CD8-positive, alpha-beta memory T cell (primary cell): Measurements from ENCODE around the gene SZT2. TPM values are rescaled to one million over a fixed set of nuclear protein-coding genes. Genes with fewer than 3 reads are reported as not detected.

Experiments
- CTCF ChIA-PET: fragments of 350-600 bp; sonication (Branson Sonifier 250); formaldehyde crosslinking; loops from one replicate; lab custom pipeline; 2021; ENCODE audit warnings: antibody characterized with exemption; lab: Charles Lee
- POLR2A ChIA-PET: fragments of 350-600 bp; sonication (Branson Sonifier 250); formaldehyde crosslinking; loops from one replicate; lab custom pipeline; 2021; ENCODE audit warnings: antibody characterized with exemption; lab: Charles Lee
- DNase-seq, 5 donors: peaks; one replicate each; pipeline versions ENCODE4 v3.0.0 to v3.0.0-alpha.2; 2020 to 2022; ENCODE audit warnings: mixed read lengths in 1 of 5
- H3K27ac ChIP-seq: one replicate; pipeline ENCODE4 v1.7.0; 2013; ENCODE audit warnings: low read depth, mild to moderate bottlenecking, low read length, moderate library complexity
- H3K27me3 ChIP-seq: 2 replicates; pipeline ENCODE4 v1.7.0; 2013; ENCODE audit warnings: low read length, mild to moderate bottlenecking; ENCODE audit not compliant: insufficient read depth, poor library complexity, severe bottlenecking
- H3K36me3 ChIP-seq: 2 replicates; pipeline ENCODE4 v1.7.0; 2013; ENCODE audit warnings: mild to moderate bottlenecking, low read length, moderate library complexity; ENCODE audit not compliant: insufficient read depth
- H3K4me1 ChIP-seq: 2 replicates; pipeline ENCODE4 v1.7.0; 2013; ENCODE audit warnings: mild to moderate bottlenecking, low read length, moderate library complexity; ENCODE audit not compliant: insufficient read depth
- H3K4me3 ChIP-seq: 2 replicates; pipeline ENCODE4 v1.7.0; 2013; ENCODE audit warnings: mild to moderate bottlenecking, low read length
- H3K9me3 ChIP-seq: 2 replicates; pipeline ENCODE4 v1.7.0; 2013; ENCODE audit warnings: mild to moderate bottlenecking, low read length
- H3K27ac Mint-ChIP-seq, 8 donors: one replicate each; pipeline ENCODE4 v1.8.0; 2020 to 2021; ENCODE audit warnings: mixed read lengths in 8 of 8, mild to moderate bottlenecking in 6 of 8, inconsistent platforms in 3 of 8, moderate library complexity in 3 of 8
- H3K27me3 Mint-ChIP-seq, 2 donors: one replicate each; pipeline ENCODE4 v1.8.0; 2020 to 2021; ENCODE audit warnings: mixed read lengths in 2 of 2, mild to moderate bottlenecking in 1 of 2, moderate library complexity in 1 of 2
- H3K36me3 Mint-ChIP-seq, 3 donors: one replicate each; pipeline ENCODE4 v1.8.0; 2020 to 2021; ENCODE audit warnings: mixed read lengths in 3 of 3, inconsistent platforms in 1 of 3, mild to moderate bottlenecking in 1 of 3
- H3K4me1 Mint-ChIP-seq, 3 donors: one replicate each; pipeline ENCODE4 v1.8.0; 2020 to 2021; ENCODE audit warnings: mixed read lengths in 3 of 3, inconsistent platforms in 1 of 3, mild to moderate bottlenecking in 1 of 3
- H3K4me3 Mint-ChIP-seq, 7 donors: one replicate each; pipeline ENCODE4 v1.8.0; 2020 to 2021; ENCODE audit warnings: mixed read lengths in 7 of 7, mild to moderate bottlenecking in 6 of 7, moderate library complexity in 4 of 7, inconsistent platforms in 2 of 7
- H3K9me3 Mint-ChIP-seq, 5 donors: one replicate each; pipeline ENCODE4 v1.8.0; 2020 to 2022; ENCODE audit warnings: mixed read lengths in 5 of 5, mild to moderate bottlenecking in 3 of 5, moderate library complexity in 2 of 5, inconsistent platforms in 1 of 5
- polyA plus RNA-seq: library from polyadenylated mRNA; unstranded; fragments of 300-500 nt; fragmentation: Illumina TruSeq; gene quantifications from one replicate; pipeline ENCODE4 v1.2.3, GENCODE V29; 2021
- total RNA-seq, 2 experiments: library from RNA; stranded (reverse); gene quantifications; one replicate each; pipeline ENCODE4 v1.2.3, GENCODE V29; 2021

The SZT2 gene
- total and polyA plus RNA-seq, 3 experiments from 2014 or later, result 7.2 to 35.1 (median 34.4) TPM

DNA sequence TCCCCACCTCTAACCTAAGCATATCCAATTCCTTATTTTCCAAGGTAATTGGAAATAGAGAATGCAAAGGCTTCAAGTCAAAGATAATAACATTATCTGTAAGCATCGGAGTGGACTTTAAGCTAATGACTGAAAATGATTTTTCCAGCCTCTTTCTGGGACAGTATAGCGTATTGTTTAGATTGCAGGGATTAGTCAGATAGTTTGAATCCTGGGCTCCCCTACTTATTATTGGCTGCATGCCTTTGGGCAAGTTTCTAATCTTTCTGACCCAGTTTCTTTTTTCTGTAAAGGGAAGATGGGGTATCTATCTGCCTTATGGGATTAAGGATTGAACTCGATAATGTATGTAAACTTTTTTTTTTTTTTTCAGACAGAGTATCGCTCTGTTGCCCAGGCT is 32.4 kb upstream of the SZT2 start:
- ChIA-PET POLR2A (interaction anchor here (1.0 kb wide), 1 partner anchor 10 kb away, joined by 3 read pairs; no protein-coding TSS in a partner anchor), CTCF (interaction anchor here (0.9 to 1.9 kb wide), 3 partner anchors 11 to 57 kb away, joined by 3 to 10 read pairs (median 4); partner anchors contain the start of gene ELOVL1)
- H3K27me3 Mint-ChIP-seq, result no peaks in the 10 kb centered on the region
- peaks cover 11% of the 10 kb centered on the region for H3K4me1 ChIP-seq
- peaks cover 0 to 12% (median 2%) of the 10 kb centered on the region in 3 donors for H3K36me3 Mint-ChIP-seq
- no peaks in the 10 kb centered on the region for H3K9me3 Mint-ChIP-seq
- peak overlapping the region in 2 of 7 donors; percentile 62 to 90 for H3K4me3 Mint-ChIP-seq
- H3K4me3 ChIP-seq, result no peak overlapping the region
- no peak overlapping the region for H3K27ac ChIP-seq
- H3K36me3 ChIP-seq, result peaks cover 9% of the 10 kb centered on the region
- no peaks in the 10 kb centered on the region for H3K27me3 ChIP-seq
- H3K27ac Mint-ChIP-seq, result peak overlapping the region in 1 of 8 donors; percentile 20
- no peak for DNase-seq
- peaks cover 20 to 23% (median 21%) of the 10 kb centered on the region in 3 donors for H3K4me1 Mint-ChIP-seq
- no peaks in the 10 kb centered on the region for H3K9me3 ChIP-seq

DNA sequence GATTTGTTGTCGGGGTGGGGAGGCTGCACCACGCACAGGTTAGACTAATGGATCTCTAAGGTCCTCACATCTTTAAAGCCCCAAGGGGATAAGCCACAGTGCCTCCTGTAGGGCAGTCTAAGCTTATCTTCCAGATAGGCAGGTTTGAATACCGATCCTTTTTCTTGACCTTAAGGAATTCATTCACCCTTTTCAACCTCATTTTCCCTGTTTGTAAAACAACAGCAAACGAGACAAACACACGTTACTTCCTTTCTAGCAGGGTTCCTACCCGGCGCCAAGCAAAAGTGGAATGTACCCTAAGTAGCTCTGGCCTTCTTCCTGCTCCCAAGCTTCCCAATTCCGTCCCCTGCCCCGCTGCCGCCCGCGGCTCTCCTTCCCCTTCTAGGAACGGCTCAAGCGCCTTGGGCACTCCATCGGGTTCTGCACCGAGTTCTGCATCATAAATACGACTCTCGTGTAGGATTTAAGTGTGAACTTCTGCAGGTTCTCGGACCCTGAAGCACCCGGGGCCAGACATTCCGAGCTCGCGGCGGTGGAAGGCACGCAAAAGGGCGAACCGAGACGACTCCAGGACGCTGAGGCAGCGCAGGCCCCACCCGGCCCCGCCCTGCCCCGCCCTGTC is 31.5 kb upstream of the SZT2 start:
- ChIA-PET POLR2A (interaction anchor here (0.7 to 1.4 kb wide), 3 partner anchors 9 to 24 kb away, joined by 3 to 11 read pairs (median 4); partner anchors contain the start of gene ELOVL1), CTCF (interaction anchor here (0.7 to 1.9 kb wide), 4 partner anchors 10 to 404 kb away, joined by 3 to 10 read pairs (median 4); partner anchors contain the start of gene ELOVL1)

DNA sequence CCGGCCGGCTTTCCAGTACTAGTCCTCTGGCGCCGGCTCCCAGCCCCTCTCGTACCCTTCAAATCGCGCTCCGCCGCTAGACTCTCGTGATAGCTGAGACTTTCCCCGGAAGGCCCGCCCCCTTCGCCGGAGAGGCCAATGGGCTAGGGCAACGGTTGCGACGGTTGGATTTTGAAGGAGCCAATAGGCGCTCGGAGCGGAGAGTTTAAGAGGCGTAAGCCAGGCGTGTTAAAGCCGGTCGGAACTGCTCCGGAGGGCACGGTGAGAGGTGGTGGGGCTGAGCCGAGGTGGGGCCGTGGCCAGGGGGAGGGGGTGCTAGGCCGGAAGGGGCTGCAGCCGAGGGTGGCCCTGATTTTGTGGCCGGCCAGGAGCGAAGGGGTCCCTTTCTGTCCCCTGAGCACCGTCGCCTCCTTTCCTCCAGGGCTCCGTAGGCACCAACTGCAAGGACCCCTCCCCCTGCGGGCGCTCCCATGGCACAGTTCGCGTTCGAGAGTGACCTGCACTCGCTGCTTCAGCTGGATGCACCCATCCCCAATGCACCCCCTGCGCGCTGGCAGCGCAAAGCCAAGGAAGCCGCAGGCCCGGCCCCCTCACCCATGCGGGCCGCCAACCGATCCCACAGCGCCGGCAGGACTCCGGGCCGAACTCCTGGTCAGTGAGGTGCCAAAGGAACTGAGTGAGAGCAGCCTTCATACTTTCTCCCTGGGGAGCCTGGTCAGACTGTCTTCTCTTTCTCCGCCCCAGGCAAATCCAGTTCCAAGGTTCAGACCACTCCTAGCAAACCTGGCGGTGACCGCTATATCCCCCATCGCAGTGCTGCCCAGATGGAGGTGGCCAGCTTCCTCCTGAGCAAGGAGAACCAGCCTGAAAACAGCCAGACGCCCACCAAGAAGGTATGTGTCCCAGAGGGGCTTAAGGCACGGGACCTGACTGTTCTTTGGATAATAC is 30.7 kb upstream of the SZT2 start, which contains the start of gene CDC20:
TSS of gene CDC20 (plus strand) at position 236 of the 948 bp plus-strand sequence. CDS start at position 471, 235 bp downstream.
- H3K36me3 Mint-ChIP-seq, result peaks cover 0 to 29% (median 8%) of the 10 kb centered on the region in 3 donors
- peak; percentile 93 to 98 (median 96) for DNase-seq
- CTCF ChIA-PET, result interaction anchor here (0.7 to 1.9 kb wide), 4 partner anchors 9 to 405 kb away, joined by 3 to 10 read pairs (median 4); partner anchors contain the start of gene ELOVL1
- no peaks in the 10 kb centered on the region for H3K27me3 Mint-ChIP-seq
- peak within 1 kb of the TSS; percentile 82 to 91 (median 87) for H3K4me3 Mint-ChIP-seq
- peak within 1 kb of the TSS; percentile 10 to 96 (median 90) for H3K27ac Mint-ChIP-seq
- Histone ChIP-seq H3K4me1 (peaks cover 11% of the 10 kb centered on the region), H3K4me3 (peak within 1 kb of the TSS; percentile 95), H3K27ac (peak within 1 kb of the TSS; percentile 77), H3K27me3 (no peaks in the 10 kb centered on the region), H3K36me3 (peaks cover 17% of the 10 kb centered on the region), H3K9me3 (no peaks in the 10 kb centered on the region)
- POLR2A ChIA-PET, result interaction anchor here (1.3 to 1.4 kb wide), 2 partner anchors 9 to 11 kb away, joined by 4 to 11 read pairs; partner anchors contain the start of gene ELOVL1
- no peaks in the 10 kb centered on the region for H3K9me3 Mint-ChIP-seq
- peaks cover 21 to 23% (median 22%) of the 10 kb centered on the region in 3 donors for H3K4me1 Mint-ChIP-seq

More for the DNA sequence above, 31.5 kb upstream of the SZT2 start:
- Mint-ChIP-seq H3K27me3 (no peaks in the 10 kb centered on the region), H3K4me3 (peak overlapping the region; percentile 82 to 91 (median 87)), H3K4me1 (peaks cover 20 to 23% (median 21%) of the 10 kb centered on the region in 3 donors), H3K27ac (peak overlapping the region; percentile 10 to 96 (median 90)), H3K36me3 (peaks cover 0 to 21% (median 6%) of the 10 kb centered on the region in 3 donors), H3K9me3 (no peaks in the 10 kb centered on the region)
- Histone ChIP-seq H3K4me1 (peaks cover 11% of the 10 kb centered on the region), H3K27ac (peak overlapping the region; percentile 77), H3K36me3 (peaks cover 10% of the 10 kb centered on the region), H3K9me3 (no peaks in the 10 kb centered on the region), H3K27me3 (no peaks in the 10 kb centered on the region), H3K4me3 (peak overlapping the region; percentile 95)
- DNase-seq, result peak in 1 of 5 donors; percentile 7

DNA sequence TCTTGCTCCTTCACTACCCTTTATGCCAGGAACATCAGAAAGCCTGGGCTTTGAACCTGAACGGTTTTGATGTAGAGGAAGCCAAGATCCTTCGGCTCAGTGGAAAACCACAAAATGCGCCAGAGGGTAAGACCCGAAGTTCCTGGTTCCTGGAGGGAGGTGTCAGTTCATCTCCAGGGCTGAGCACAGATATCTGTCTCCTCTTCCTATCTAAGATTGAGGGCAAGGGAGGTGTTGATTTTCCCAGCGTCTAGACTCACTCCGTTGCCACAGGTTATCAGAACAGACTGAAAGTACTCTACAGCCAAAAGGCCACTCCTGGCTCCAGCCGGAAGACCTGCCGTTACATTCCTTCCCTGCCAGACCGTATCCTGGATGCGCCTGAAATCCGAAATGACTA is 30.0 kb upstream of the SZT2 start:
- no peaks in the 10 kb centered on the region for H3K27me3 Mint-ChIP-seq
- H3K4me1 Mint-ChIP-seq, result peaks cover 21 to 23% (median 22%) of the 10 kb centered on the region in 3 donors
- DNase-seq, result no peak
- CTCF ChIA-PET, result interaction anchor here (1.4 kb wide), 1 partner anchor 31 kb away, joined by 3 read pairs; no protein-coding TSS in a partner anchor
- Histone ChIP-seq H3K4me3 (peak overlapping the region; percentile 95), H3K9me3 (no peaks in the 10 kb centered on the region), H3K36me3 (peaks cover 24% of the 10 kb centered on the region), H3K4me1 (peaks cover 11% of the 10 kb centered on the region), H3K27ac (peak overlapping the region; percentile 43), H3K27me3 (no peaks in the 10 kb centered on the region)
- POLR2A ChIA-PET, result interaction anchor here (1.4 kb wide), 1 partner anchor 11 kb away, joined by 4 read pairs; no protein-coding TSS in a partner anchor
- peak overlapping the region; percentile 42 to 82 (median 65) for H3K4me3 Mint-ChIP-seq
- peaks cover 0 to 36% (median 10%) of the 10 kb centered on the region in 3 donors for H3K36me3 Mint-ChIP-seq
- peak overlapping the region in 4 of 8 donors; percentile 24 to 93 (median 76) for H3K27ac Mint-ChIP-seq
- no peaks in the 10 kb centered on the region for H3K9me3 Mint-ChIP-seq

DNA sequence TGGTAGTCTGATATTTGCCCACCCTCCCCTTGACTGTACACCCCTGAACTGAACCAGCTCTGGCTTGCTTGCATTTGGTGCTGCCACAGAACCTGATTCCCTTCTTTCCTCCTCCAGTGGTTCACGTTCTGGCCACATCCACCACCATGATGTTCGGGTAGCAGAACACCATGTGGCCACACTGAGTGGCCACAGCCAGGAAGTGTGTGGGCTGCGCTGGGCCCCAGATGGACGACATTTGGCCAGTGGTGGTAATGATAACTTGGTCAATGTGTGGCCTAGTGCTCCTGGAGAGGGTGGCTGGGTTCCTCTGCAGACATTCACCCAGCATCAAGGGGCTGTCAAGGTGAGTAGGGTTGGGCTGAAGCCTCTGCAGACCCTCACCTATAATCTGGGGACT is 29.1 kb upstream of the SZT2 start:
- Mint-ChIP-seq H3K36me3 (peaks cover 0 to 45% (median 16%) of the 10 kb centered on the region in 3 donors), H3K4me1 (peaks cover 28 to 31% (median 29%) of the 10 kb centered on the region in 3 donors), H3K9me3 (no peaks in the 10 kb centered on the region), H3K27ac (peak overlapping the region in 3 of 8 donors; percentile 12 to 61 (median 32)), H3K4me3 (peak overlapping the region in 1 of 7 donors; percentile 22), H3K27me3 (no peaks in the 10 kb centered on the region)
- Histone ChIP-seq H3K36me3 (peaks cover 33% of the 10 kb centered on the region), H3K4me1 (peaks cover 11% of the 10 kb centered on the region), H3K4me3 (no peak overlapping the region), H3K27ac (no peak overlapping the region), H3K27me3 (no peaks in the 10 kb centered on the region), H3K9me3 (no peaks in the 10 kb centered on the region)
- ChIA-PET POLR2A (no interaction called here), CTCF (interaction anchor here (1.4 kb wide), 1 partner anchor 30 kb away, joined by 3 read pairs; no protein-coding TSS in a partner anchor)
- DNase-seq, result no peak

DNA sequence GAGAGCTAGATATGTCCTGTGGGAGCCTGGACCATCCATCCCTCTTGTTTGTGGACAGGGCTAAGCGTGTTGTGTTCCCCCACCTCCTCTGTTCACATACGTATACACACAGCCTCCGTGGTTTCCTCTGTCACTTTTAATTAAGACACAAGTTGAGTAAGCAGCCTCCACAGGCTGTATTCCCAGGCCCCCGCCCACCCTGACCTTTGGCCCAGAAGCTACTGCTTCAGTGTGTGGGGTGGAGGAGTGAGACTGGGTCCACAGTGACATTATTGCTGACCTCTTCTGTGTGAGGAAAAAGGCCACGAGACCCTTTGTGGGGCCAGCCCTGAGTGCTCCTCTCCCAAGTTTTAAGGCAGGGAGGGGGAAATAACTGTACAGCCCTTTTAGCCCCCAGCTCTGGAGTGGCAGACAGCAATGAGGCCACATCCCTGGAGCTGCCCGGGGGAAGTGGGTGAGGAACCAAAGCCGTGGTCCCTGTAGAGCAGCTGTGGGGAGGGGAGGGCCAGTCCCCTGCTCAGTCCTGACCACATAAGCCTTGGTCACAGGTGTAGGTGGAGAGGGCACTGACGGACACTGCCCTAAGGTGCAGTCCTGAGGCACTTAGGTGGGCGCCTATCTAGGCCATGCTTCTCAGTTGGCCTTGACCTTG is 26.3 kb upstream of the SZT2 start:
- Histone ChIP-seq H3K27me3 (no peaks in the 10 kb centered on the region), H3K4me3 (no peak overlapping the region), H3K9me3 (no peaks in the 10 kb centered on the region), H3K36me3 (peaks cover 33% of the 10 kb centered on the region), H3K4me1 (peaks cover 17% of the 10 kb centered on the region), H3K27ac (no peak overlapping the region)
- DNase-seq, result no peak
- no peaks in the 10 kb centered on the region for H3K27me3 Mint-ChIP-seq
- ChIA-PET CTCF (no interaction called here), POLR2A (no interaction called here)
- peaks cover 0 to 55% (median 16%) of the 10 kb centered on the region in 3 donors for H3K36me3 Mint-ChIP-seq
- peak overlapping the region in 2 of 7 donors; percentile 12 to 20 for H3K4me3 Mint-ChIP-seq
- no peaks in the 10 kb centered on the region for H3K9me3 Mint-ChIP-seq
- H3K4me1 Mint-ChIP-seq, result peaks cover 36 to 44% (median 36%) of the 10 kb centered on the region in 3 donors
- peak overlapping the region in 1 of 8 donors; percentile 88 for H3K27ac Mint-ChIP-seq
